DND-41 (cell line): ENCODE measurements around the gene SHB.
"Not testable (repeated sequence)": the region's sequence is repeated elsewhere in the genome, so short reads cannot be mapped to it uniquely, and the experiment has no call there.

Experiments used
- ATAC-seq: fragments of 200-7000 bp; cut with Tn5 transposase; 3 replicates; pipeline ENCODE4 v1.9.1; 2021; ENCODE audit warnings: low read depth; ENCODE audit not compliant: insufficient read depth
- DNase-seq: peaks from one replicate; pipeline ENCODE4 v3.0.0-alpha.2; 2020
- H2AFZ ChIP-seq: 2 replicates; pipeline ENCODE4 v1.6.0; 2012; ENCODE audit warnings: low read depth, low read length
- H3K27ac ChIP-seq: 2 replicates; pipeline ENCODE4 v1.5.1; 2012; ENCODE audit warnings: low read length, inconsistent platforms
- H3K27me3 ChIP-seq: fragments of 200-600 bp; sonication (generic); 2 replicates; pipeline ENCODE4 v1.6.0; 2012; ENCODE audit warnings: low read length, mild to moderate bottlenecking, inconsistent platforms; ENCODE audit not compliant: insufficient read depth, poor library complexity
- H3K36me3 ChIP-seq: 2 replicates; pipeline ENCODE4 v1.5.1; 2012; ENCODE audit warnings: low read length, inconsistent platforms; ENCODE audit not compliant: insufficient read depth
- H3K4me1 ChIP-seq: 2 replicates; pipeline ENCODE4 v1.5.1; 2012; ENCODE audit warnings: mild to moderate bottlenecking, low read length; ENCODE audit not compliant: insufficient read depth
- H3K4me2 ChIP-seq: 2 replicates; pipeline ENCODE4 v1.6.0; 2012; ENCODE audit warnings: mild to moderate bottlenecking, moderate library complexity, low read length, inconsistent platforms; ENCODE audit not compliant: insufficient read depth
- H3K4me3 ChIP-seq, 2 experiments: fragments of 200-600 bp in 1 of 2; shearing (Covaris generic) in 1 of 2; 2 replicates each; pipeline ENCODE4 v1.5.1; 2012 to 2016; ENCODE audit warnings: inconsistent platforms in 2 of 2, low read length in 2 of 2, mild to moderate bottlenecking in 2 of 2, low read depth in 1 of 2, moderate library complexity in 1 of 2
- H3K79me2 ChIP-seq: 2 replicates; pipeline ENCODE4 v1.6.0; 2012; ENCODE audit warnings: low read length, inconsistent platforms; ENCODE audit not compliant: insufficient read depth
- H3K9ac ChIP-seq: 2 replicates; pipeline ENCODE4 v1.6.0; 2012; ENCODE audit warnings: low read depth, mild to moderate bottlenecking, inconsistent platforms, low read length, moderate library complexity
- H3K9me3 ChIP-seq: 2 replicates; pipeline ENCODE4 v1.5.1; 2012; ENCODE audit warnings: low read length, moderate library complexity, mild to moderate bottlenecking, inconsistent platforms; ENCODE audit not compliant: insufficient read depth, severe bottlenecking
- H4K20me1 ChIP-seq: 2 replicates; pipeline ENCODE4 v1.6.0; 2012; ENCODE audit warnings: low read length; ENCODE audit not compliant: insufficient read depth
- CTCF ChIP-seq: IDR thresholded peaks from 2 replicates; pipeline ENCODE4 v1.5.1; 2012; ENCODE audit warnings: borderline replicate concordance, low read length, moderate library complexity, mild to moderate bottlenecking; ENCODE audit not compliant: poor library complexity, severe bottlenecking; ENCODE audit errors: extremely low read depth
- EZH2 ChIP-seq: IDR thresholded peaks from 3 replicates; pipeline ENCODE4 v1.6.1; 2012; ENCODE audit warnings: borderline replicate concordance, low read depth, mild to moderate bottlenecking, moderate library complexity, low read length, inconsistent platforms; ENCODE audit not compliant: severe bottlenecking

SHB gene

GRCh38 chr9:37911271-37911681 is 157.8 kb downstream of the SHB start:
- DNase-seq (no peak), ATAC-seq (no peak)
- Histone ChIP-seq H3K79me2 (no peaks in the 10 kb centered on the region), H4K20me1 (no peaks in the 10 kb centered on the region), H2AFZ (no peak overlapping the region), H3K36me3 (no peaks in the 10 kb centered on the region), H3K27ac (no peak overlapping the region), H3K4me1 (no peaks in the 10 kb centered on the region), H3K27me3 (no peaks in the 10 kb centered on the region), H3K9ac (no peak overlapping the region), H3K4me2 (no peak overlapping the region), H3K4me3 (no peak overlapping the region), H3K9me3 (no peaks in the 10 kb centered on the region)
- TF ChIP-seq CTCF (no peak), EZH2 (no peak)

GRCh38 chr9:37910271-37910670 is 158.8 kb downstream of the SHB start:
- Histone ChIP-seq H3K9me3 (no peaks in the 10 kb centered on the region), H4K20me1 (no peaks in the 10 kb centered on the region), H3K36me3 (no peaks in the 10 kb centered on the region), H3K27ac (no peak overlapping the region), H3K4me1 (peaks cover 2% of the 10 kb centered on the region), H3K4me3 (no peak overlapping the region), H3K4me2 (no peak overlapping the region), H2AFZ (no peak overlapping the region), H3K79me2 (peaks cover under 1% of the 10 kb centered on the region; the same call in 1 of the 2 replicates), H3K9ac (no peak overlapping the region), H3K27me3 (no peaks in the 10 kb centered on the region)
- DNase-seq (no peak), ATAC-seq (no peak)
- no peak for TF ChIP-seq EZH2
- TF ChIP-seq CTCF = no peak

GRCh38 chr9:37909836-37910235 is 159.2 kb downstream of the SHB start:
- H3K79me2 ChIP-seq, H3K9ac ChIP-seq, H3K36me3 ChIP-seq, H3K27ac ChIP-seq, H3K9me3 ChIP-seq, H4K20me1 ChIP-seq, H3K27me3 ChIP-seq, H3K4me1 ChIP-seq, H2AFZ ChIP-seq, DNase-seq, ATAC-seq, H3K4me2 ChIP-seq, H3K4me3 ChIP-seq: not testable (repeated sequence)

- H3K36me3 ChIP-seq = no peaks in the 10 kb centered on the region
- TF ChIP-seq EZH2 (no peak), CTCF (no peak)
- H3K79me2 ChIP-seq = peaks cover 10% of the 10 kb centered on the region
- H3K4me2 ChIP-seq = no peak overlapping the region
- no peak overlapping the region for H3K27ac ChIP-seq
- DNase-seq (no peak), ATAC-seq (no peak)
- no peak overlapping the region for H3K9ac ChIP-seq
- peaks cover 11% of the 10 kb centered on the region for H3K4me1 ChIP-seq
- H2AFZ ChIP-seq = no peak overlapping the region
- no peaks in the 10 kb centered on the region for H3K27me3 ChIP-seq
- no peaks in the 10 kb centered on the region for H4K20me1 ChIP-seq
- no peak overlapping the region for H3K4me3 ChIP-seq
- no peaks in the 10 kb centered on the region for H3K9me3 ChIP-seq
Observed at GRCh38 chr9:37909326-37909725, 159.7 kb downstream of the SHB start.
